Upper lobe of left lung (tissue), 6 donors: Measurements from ENCODE around the gene SPATA3. TPM values are rescaled to one million over a fixed set of nuclear protein-coding genes. Genes with fewer than 3 reads are reported as not detected.

ENCODE experiments used
- ATAC-seq, 2 donors: fragments of 200-7000 bp; cut with Tn5 transposase; one replicate each; pipeline ENCODE4 v1.9.1; 2022; ENCODE audit warnings: mild to moderate bottlenecking in 2 of 2, moderate library complexity in 2 of 2; ENCODE audit not compliant: low FRiP score in 2 of 2
- DNase-seq, 2 donors: peaks; one replicate each; pipeline ENCODE4 v3.0.0-alpha.2; 2019 to 2020
- H3K27ac ChIP-seq, 4 donors: fragments of 200-600 bp; sonication (generic); one replicate each; pipeline ENCODE4 v1.5.1; 2016 to 2019
- H3K27me3 ChIP-seq, 4 donors: fragments of 200-600 bp; sonication (generic); one replicate each; pipeline ENCODE4 v1.5.1; 2017 to 2019
- H3K36me3 ChIP-seq, 4 donors: fragments of 200-600 bp; sonication (generic); one replicate each; pipeline ENCODE4 v1.5.1; 2016 to 2019
- H3K4me1 ChIP-seq, 4 donors: fragments of 200-600 bp; sonication (generic); one replicate each; pipeline ENCODE4 v1.5.1; 2018 to 2019
- H3K4me3 ChIP-seq, 4 donors: fragments of 200-600 bp; sonication (generic); one replicate each; pipeline ENCODE4 v1.5.1; 2017 to 2019; ENCODE audit warnings: mild to moderate bottlenecking in 2 of 4, moderate library complexity in 1 of 4
- H3K9me3 ChIP-seq, 4 donors: fragments of 200-600 bp; sonication (generic); one replicate each; pipeline ENCODE4 v1.5.1; 2018 to 2019
- EP300 ChIP-seq, 4 donors: sonication (generic); formaldehyde crosslinking; IDR thresholded peaks; one replicate each; pipeline ENCODE4 v1.5.1; 2017; ENCODE audit warnings: antibody characterized with exemption in 4 of 4, control low read depth in 2 of 4
- POLR2A ChIP-seq, 4 donors: fragments of 450-650 bp; IDR thresholded peaks; one replicate each; pipeline ENCODE4 v1.5.1; 2016 to 2017; ENCODE audit warnings: antibody characterized with exemption in 4 of 4, mild to moderate bottlenecking in 2 of 4
- POLR2AphosphoS5 ChIP-seq, 2 donors: sonication (generic); formaldehyde crosslinking; IDR thresholded peaks; one replicate each; pipeline ENCODE4 v1.5.1; 2017; ENCODE audit warnings: antibody characterized with exemption in 2 of 2
- whole genome bisulfite sequencing, 2 donors: methylation state at CpG; one replicate each; pipeline ENCODE4 v1.1.5; 2017 to 2018; 5-methylcytosine and 5-hydroxymethylcytosine counted together
- total RNA-seq, 6 donors: library from RNA; depleted of rRNA in 4 of 6; stranded (reverse); fragments of >200 nt in 4 of 6; gene quantifications; one replicate each; pipeline versions ENCODE4 v1.1.0 to v1.2.1, GENCODE V29; 2016 to 2021
- TF ChIP-seq, protein P1 (sequence below), 6 experiments: fragments of 450-650 bp in 4 of 6; fragments of 200-600 bp in 2 of 6; sonication (generic) in 2 of 6; IDR thresholded peaks; one replicate each; pipeline ENCODE4 v1.5.1; 2016 to 2019; ENCODE audit warnings: antibody characterized with exemption in 6 of 6
- donor health status: DM: no; HTN: no; CAD: no; lungs with moderate emphysema.
- donor health status: DM: no; HTN: yes; CAD: no; lungs with severe emphysema.

Gene SPATA3
- total RNA-seq, 6 donors from 2014 or later, result not detected

GRCh38 chr2:231049286-231050017 lies 53.5 kb downstream of the SPATA3 start:
- Histone ChIP-seq H3K4me1 (peaks cover 0 to 14% (median 6%) of the 10 kb centered on the region in 4 donors), H3K4me3 (no peak overlapping the region), H3K27me3 (no peaks in the 10 kb centered on the region), H3K9me3 (no peaks in the 10 kb centered on the region), H3K36me3 (no peaks in the 10 kb centered on the region), H3K27ac (no peak overlapping the region)
- 84 to 85% methylated on average over 12 of the region's 12 CpGs for WGBS, 2 donors
- ATAC-seq (no peak), DNase-seq (no peak)
- TF ChIP-seq EP300 (IDR thresholded peaks at IDR 0.05) (no peak), POLR2A (IDR thresholded peaks at IDR 0.05) (no peak), POLR2AphosphoS5 (IDR thresholded peaks at IDR 0.05) (no peak)
- TF ChIP-seq, protein P1, sequence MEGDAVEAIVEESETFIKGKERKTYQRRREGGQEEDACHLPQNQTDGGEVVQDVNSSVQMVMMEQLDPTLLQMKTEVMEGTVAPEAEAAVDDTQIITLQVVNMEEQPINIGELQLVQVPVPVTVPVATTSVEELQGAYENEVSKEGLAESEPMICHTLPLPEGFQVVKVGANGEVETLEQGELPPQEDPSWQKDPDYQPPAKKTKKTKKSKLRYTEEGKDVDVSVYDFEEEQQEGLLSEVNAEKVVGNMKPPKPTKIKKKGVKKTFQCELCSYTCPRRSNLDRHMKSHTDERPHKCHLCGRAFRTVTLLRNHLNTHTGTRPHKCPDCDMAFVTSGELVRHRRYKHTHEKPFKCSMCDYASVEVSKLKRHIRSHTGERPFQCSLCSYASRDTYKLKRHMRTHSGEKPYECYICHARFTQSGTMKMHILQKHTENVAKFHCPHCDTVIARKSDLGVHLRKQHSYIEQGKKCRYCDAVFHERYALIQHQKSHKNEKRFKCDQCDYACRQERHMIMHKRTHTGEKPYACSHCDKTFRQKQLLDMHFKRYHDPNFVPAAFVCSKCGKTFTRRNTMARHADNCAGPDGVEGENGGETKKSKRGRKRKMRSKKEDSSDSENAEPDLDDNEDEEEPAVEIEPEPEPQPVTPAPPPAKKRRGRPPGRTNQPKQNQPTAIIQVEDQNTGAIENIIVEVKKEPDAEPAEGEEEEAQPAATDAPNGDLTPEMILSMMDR (IDR thresholded peaks at IDR 0.05), result no peak

DNA sequence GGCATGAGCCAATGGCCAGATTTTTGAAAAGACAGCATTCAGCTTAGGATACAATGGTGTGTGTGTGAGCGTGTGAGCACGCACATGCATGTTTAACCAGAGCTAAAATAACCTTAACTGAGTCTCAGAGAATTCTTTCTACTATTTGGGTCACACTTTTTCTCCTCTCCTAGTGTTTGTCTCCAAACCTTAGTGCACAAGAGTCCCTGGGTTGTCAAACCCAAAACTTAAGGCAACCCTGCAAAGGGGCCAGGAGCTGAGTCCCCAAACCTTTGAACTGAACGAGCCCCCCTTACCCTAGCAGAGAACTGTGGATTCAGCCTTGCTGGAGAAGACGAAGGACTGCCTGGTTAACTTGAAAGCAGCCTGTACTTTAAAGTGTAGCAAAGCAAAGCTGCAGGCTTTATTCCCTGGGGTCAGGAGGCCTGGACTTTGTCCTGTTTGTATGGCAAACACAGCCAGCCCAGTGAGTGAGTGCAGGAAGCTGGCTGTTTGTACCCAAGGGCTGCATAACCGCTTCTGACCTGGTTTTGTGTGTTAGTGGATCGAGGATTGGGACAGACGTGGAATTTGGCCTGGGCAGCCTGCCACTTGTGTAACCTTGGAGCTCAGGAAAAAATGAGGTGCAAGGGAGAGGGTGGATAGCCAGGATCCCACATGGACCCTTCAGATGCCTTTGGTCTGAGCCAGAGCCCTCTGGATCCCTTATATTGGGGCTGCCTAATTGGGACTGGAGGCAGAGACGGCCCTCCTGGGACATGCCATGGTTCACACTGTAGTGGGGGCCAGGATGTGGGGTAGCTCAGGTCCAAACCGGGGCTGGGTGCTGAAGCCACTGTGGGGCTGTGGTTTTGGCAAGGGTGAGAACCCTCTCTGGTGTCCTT lies 54.3 kb downstream of the SPATA3 start:
- Histone ChIP-seq H3K4me1 (peaks cover 0 to 14% (median 6%) of the 10 kb centered on the region in 4 donors), H3K27me3 (no peaks in the 10 kb centered on the region), H3K36me3 (no peaks in the 10 kb centered on the region), H3K9me3 (no peaks in the 10 kb centered on the region), H3K27ac (no peak overlapping the region), H3K4me3 (no peak overlapping the region)
- 51 to 70% methylated on average over 9 of the region's 9 CpGs for WGBS, 2 donors
- TF ChIP-seq POLR2AphosphoS5 (IDR thresholded peaks at IDR 0.05), result no peak
- no peak for TF ChIP-seq EP300 (IDR thresholded peaks at IDR 0.05)
- TF ChIP-seq POLR2A (IDR thresholded peaks at IDR 0.05), result no peak
- TF ChIP-seq, protein P1 (IDR thresholded peaks at IDR 0.05), result no peak
- DNase-seq (no peak), ATAC-seq (no peak)

GRCh38 chr2:231051116-231051515 lies 55.2 kb downstream of the SPATA3 start:
- no peak overlapping the region for H3K27ac ChIP-seq
- 88% methylated on average over 5 of the region's 5 CpGs for WGBS, 2 donors
- peaks cover 0 to 17% (median 6%) of the 10 kb centered on the region in 4 donors for H3K4me1 ChIP-seq
- TF ChIP-seq, protein P1 (IDR thresholded peaks at IDR 0.05), result no peak
- TF ChIP-seq EP300 (IDR thresholded peaks at IDR 0.05), result no peak
- no peak overlapping the region for H3K4me3 ChIP-seq
- no peaks in the 10 kb centered on the region for H3K36me3 ChIP-seq
- DNase-seq (peak in 1 of 2 donors; percentile 39), ATAC-seq (no peak)
- H3K27me3 ChIP-seq, result no peaks in the 10 kb centered on the region
- H3K9me3 ChIP-seq, result no peaks in the 10 kb centered on the region

DNA sequence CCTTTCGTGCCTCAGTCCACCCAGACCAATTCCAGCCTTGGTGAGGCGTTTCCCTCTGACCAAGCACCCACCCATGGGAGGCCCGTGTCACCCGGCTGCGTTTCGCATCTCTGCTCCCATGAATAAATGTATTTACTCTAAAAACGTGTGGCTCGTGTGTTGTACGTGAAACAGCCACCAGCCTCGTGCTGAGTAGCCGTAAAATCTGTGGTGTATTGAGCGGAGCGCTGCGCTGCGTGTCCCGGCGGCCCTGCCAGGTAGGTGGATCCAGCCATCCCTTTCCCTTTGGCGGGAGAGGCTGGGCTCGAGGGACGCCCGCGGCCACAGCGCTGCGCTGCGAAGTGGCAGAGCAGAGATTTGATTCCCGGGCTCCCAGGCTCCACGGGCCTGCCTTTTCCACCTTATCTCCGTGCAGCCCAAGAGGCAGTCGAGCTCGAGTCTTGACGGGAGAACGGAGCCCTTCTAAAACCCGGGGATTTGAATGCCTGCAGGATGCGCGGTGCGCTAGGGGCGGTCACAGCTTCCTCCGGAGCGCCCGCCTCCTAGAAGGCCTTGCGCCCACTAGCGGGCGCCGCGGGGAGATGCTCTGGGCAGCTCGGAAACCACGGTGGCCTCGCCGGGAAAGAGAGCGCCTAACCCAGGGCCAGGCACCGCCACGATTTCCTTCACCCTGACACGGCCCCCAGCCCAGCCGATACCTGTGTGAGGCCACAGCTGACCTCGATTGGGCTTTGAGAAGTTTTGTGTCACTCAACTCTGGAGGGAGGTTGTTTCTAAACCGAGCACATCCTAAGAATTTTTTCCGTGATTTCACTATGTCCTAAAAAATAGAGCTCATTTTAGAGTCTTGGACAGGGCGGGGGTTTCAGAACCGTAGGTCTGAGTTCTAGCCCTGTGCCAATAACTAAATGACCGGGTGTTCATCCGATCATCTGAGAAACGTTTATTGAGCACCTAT lies 56.9 kb downstream of the SPATA3 start:
- Histone ChIP-seq H3K4me1 (peaks cover 2 to 27% (median 11%) of the 10 kb centered on the region in 4 donors), H3K27ac (peak overlapping the region in 2 of 4 donors; percentile 41 to 67), H3K4me3 (peak overlapping the region; percentile 67 to 72 (median 68)), H3K9me3 (no peaks in the 10 kb centered on the region), H3K36me3 (no peaks in the 10 kb centered on the region), H3K27me3 (no peaks in the 10 kb centered on the region)
- whole genome bisulfite sequencing, 2 donors, result 8 to 23% methylated on average over 21 to 62 of the region's 62 CpGs
- TF ChIP-seq POLR2AphosphoS5 (IDR thresholded peaks at IDR 0.05) (no peak), EP300 (IDR thresholded peaks at IDR 0.05) (no peak), POLR2A (IDR thresholded peaks at IDR 0.05) (no peak)
- TF ChIP-seq, protein P1 (IDR thresholded peaks at IDR 0.05), result peak; percentile 67 to 92 (median 86)
- DNase-seq (peak; percentile 86 to 96), ATAC-seq (peak; percentile 89 to 91)
